HepG2 (cell line): ENCODE measurements around the gene SLC17A6. TPM values are rescaled to one million over a fixed set of nuclear protein-coding genes. Genes with fewer than 3 reads are reported as not detected.

Experiments used
- ATAC-seq: fragments of 200-7000 bp; cut with Tn5 transposase; 3 replicates; pipeline ENCODE4 v1.9.1; 2020; ENCODE audit warnings: mild to moderate bottlenecking, moderate library complexity
- BruUV-seq: library from RNA; stranded (reverse); fragments of 400-500 nt; replicated peaks from 2 replicates; lab custom pipeline; 2021; lab: Mats Ljungman, UMichigan
- CTCF ChIA-PET: fragments of 300-600 bp; formaldehyde crosslinking; extraction: SDS; loops from one replicate; lab custom pipeline; 2021; ENCODE audit warnings: low total read pairs, inconsistent platforms, low intra/inter-chr PET ratio; lab: Yijun Ruan, JAX
- POLR2A ChIA-PET: fragments of 350-600 bp; sonication (Branson Sonifier 250); formaldehyde crosslinking; loops from one replicate; lab custom pipeline; 2020; ENCODE audit warnings: antibody characterized with exemption, inconsistent platforms; lab: Yijun Ruan, JAX
- DNase-seq: peaks from one replicate; pipeline ENCODE4 v3.0.0-alpha.2; 2015; ENCODE audit warnings: low spot score
- FAIRE-seq: peaks from 3 replicates; lab custom pipeline; 2011; peaks lifted over from hg19 to GRCh38; lab: Jason Lieb, UNC
- H2AFZ ChIP-seq: one replicate; pipeline ENCODE4 v1.6.1; 2011; ENCODE audit warnings: low read length, inconsistent platforms
- H3K27ac ChIP-seq: fragments of 300-600 bp; 3 replicates; pipeline ENCODE4 v1.8.0; 2011; ENCODE audit warnings: mixed run types, mild to moderate bottlenecking, mixed read lengths, low read length, inconsistent platforms; ENCODE audit not compliant: insufficient read depth; ENCODE audit errors: extremely low read length
- H3K27me3 ChIP-seq, 2 experiments: fragments of 200-600 bp in 1 of 2; 2 replicates in 1 of 2; 3 replicates in 1 of 2; pipeline versions ENCODE4 v1.6.0 to v1.8.0; 2011; ENCODE audit warnings: low read length in 2 of 2, mild to moderate bottlenecking in 2 of 2, moderate library complexity in 2 of 2, inconsistent platforms in 1 of 2; ENCODE audit not compliant: insufficient read depth in 2 of 2, control insufficient read depth in 1 of 2
- H3K36me3 ChIP-seq, 2 experiments: fragments of 200-600 bp in 1 of 2; replicated peaks in 1 of 2; 2 replicates in 1 of 2; 3 replicates in 1 of 2; pipeline versions ENCODE4 v1.5.1 to v1.8.0; 2011; ENCODE audit warnings: low read length in 2 of 2, inconsistent platforms in 1 of 2; ENCODE audit not compliant: insufficient read depth in 2 of 2, control insufficient read depth in 1 of 2
- H3K4me1 ChIP-seq: 2 replicates; pipeline ENCODE4 v1.5.1; 2012; ENCODE audit warnings: low read length, inconsistent platforms; ENCODE audit not compliant: insufficient read depth
- H3K4me2 ChIP-seq: 2 replicates; pipeline ENCODE4 v1.6.0; 2011; ENCODE audit warnings: low read depth, low read length, inconsistent platforms
- H3K4me3 ChIP-seq, 3 experiments: fragments of 200-600 bp in 1 of 3; sonication (generic), shearing (Covaris generic) in 1 of 3; replicated peaks in 1 of 3; 2 replicates each; pipeline ENCODE4 v1.5.1; 2011 to 2016; ENCODE audit warnings: low read length in 3 of 3, inconsistent platforms in 2 of 3, low read depth in 2 of 3, mild to moderate bottlenecking in 2 of 3, control low read depth in 1 of 3, mixed read lengths in 1 of 3; ENCODE audit not compliant: insufficient read depth in 1 of 3
- H3K79me2 ChIP-seq: one replicate; pipeline ENCODE4 v1.6.1; 2011; ENCODE audit warnings: low read length, inconsistent platforms; ENCODE audit not compliant: insufficient read depth
- H3K9ac ChIP-seq: 2 replicates; pipeline ENCODE4 v1.6.0; 2011; ENCODE audit warnings: mild to moderate bottlenecking, low read depth, low read length, inconsistent platforms; ENCODE audit not compliant: insufficient read depth
- H3K9me3 ChIP-seq: 2 replicates; pipeline ENCODE4 v1.5.1; 2012; ENCODE audit warnings: mild to moderate bottlenecking, low read length
- H4K20me1 ChIP-seq: 2 replicates; pipeline ENCODE4 v1.6.0; 2011; ENCODE audit warnings: inconsistent platforms, mild to moderate bottlenecking, low read length, moderate library complexity; ENCODE audit not compliant: insufficient read depth
- BRD4 ChIP-seq: sonication (generic); formaldehyde crosslinking; IDR thresholded peaks from 2 replicates; pipeline ENCODE4 v1.4.0; 2020; ENCODE audit warnings: missing genetic modification reagents
- CEBPB ChIP-seq: IDR thresholded peaks from 2 replicates; pipeline ENCODE4 v1.6.1; 2011; ENCODE audit warnings: low read depth, low read length, improper control_type of control experiment, borderline replicate concordance
- TEAD3 ChIP-seq: optimal IDR thresholded peaks from 2 replicates; pipeline ENCODE3; 2016; ENCODE audit warnings: borderline replicate concordance
- ZNF44 ChIP-seq: sonication (generic); formaldehyde crosslinking; IDR thresholded peaks from 2 replicates; pipeline ENCODE4 v1.5.1; 2020; ENCODE audit warnings: mild to moderate bottlenecking, missing genetic modification reagents
- WGBS: methylation state at CpG from one replicate; pipeline ENCODE4 v1.1.6; 2017; ENCODE audit warnings: low lambda C conversion rate; 5-methylcytosine and 5-hydroxymethylcytosine counted together
- in situ Hi-C: cut with HindIII; loops from 2 replicates; pipeline ENCODE4 v1.10.0; 2017; ENCODE audit warnings: low pct_unique_long_range_greater_than_20kb; ENCODE audit not compliant: extremely low pct_ligation_motif_present
- intact Hi-C: fragments of 100-400 bp; cut with micrococcal nuclease; formaldehyde crosslinking; loops from one replicate; pipeline ENCODE4 v1.10.0; 2022; ENCODE audit not compliant: unreplicated experiment
- polyA plus RNA-seq, 8 experiments: library from polyadenylated mRNA; depleted of rRNA in 3 of 8; stranded (reverse) in 7 of 8; unstranded in 1 of 8; fragments of >200 nt; fragmentation: Illumina TruSeq in 4 of 8; extraction: Trizol in 4 of 8; gene quantifications; 2 replicates each; pipeline versions ENCODE4 v1.2.1 to v1.2.3, GENCODE V29; 2011 to 2016; ENCODE audit warnings: low read depth in 4 of 8, missing spikeins in 1 of 8, mixed read lengths in 1 of 8; ENCODE audit not compliant: insufficient read depth in 1 of 8
- total RNA-seq, 5 experiments: library from RNA; depleted of rRNA; stranded (reverse); fragments of >200 nt; fragmentation: Illumina TruSeq; extraction: Trizol; gene quantifications; 2 replicates each; pipeline ENCODE4 v1.2.3, GENCODE V29; 2016; ENCODE audit warnings: low read depth in 1 of 5
- TF ChIP-seq, protein P1 (sequence below): sonication (generic); formaldehyde crosslinking; IDR thresholded peaks from 2 replicates; pipeline ENCODE4 v1.5.1; 2020; ENCODE audit warnings: mild to moderate bottlenecking, missing genetic modification reagents, borderline replicate concordance
- TF ChIP-seq, protein P2 (sequence below): sonication (generic); formaldehyde crosslinking; IDR thresholded peaks from 2 replicates; pipeline ENCODE4 v1.5.1; 2020; ENCODE audit warnings: missing genetic modification reagents, mild to moderate bottlenecking, borderline replicate concordance

The SLC17A6 gene
- total and polyA plus RNA-seq, 2 of the 13 experiments (the other 11 are each of a cell fraction or from before 2014, with no cell fraction given), result not detected

DNA sequence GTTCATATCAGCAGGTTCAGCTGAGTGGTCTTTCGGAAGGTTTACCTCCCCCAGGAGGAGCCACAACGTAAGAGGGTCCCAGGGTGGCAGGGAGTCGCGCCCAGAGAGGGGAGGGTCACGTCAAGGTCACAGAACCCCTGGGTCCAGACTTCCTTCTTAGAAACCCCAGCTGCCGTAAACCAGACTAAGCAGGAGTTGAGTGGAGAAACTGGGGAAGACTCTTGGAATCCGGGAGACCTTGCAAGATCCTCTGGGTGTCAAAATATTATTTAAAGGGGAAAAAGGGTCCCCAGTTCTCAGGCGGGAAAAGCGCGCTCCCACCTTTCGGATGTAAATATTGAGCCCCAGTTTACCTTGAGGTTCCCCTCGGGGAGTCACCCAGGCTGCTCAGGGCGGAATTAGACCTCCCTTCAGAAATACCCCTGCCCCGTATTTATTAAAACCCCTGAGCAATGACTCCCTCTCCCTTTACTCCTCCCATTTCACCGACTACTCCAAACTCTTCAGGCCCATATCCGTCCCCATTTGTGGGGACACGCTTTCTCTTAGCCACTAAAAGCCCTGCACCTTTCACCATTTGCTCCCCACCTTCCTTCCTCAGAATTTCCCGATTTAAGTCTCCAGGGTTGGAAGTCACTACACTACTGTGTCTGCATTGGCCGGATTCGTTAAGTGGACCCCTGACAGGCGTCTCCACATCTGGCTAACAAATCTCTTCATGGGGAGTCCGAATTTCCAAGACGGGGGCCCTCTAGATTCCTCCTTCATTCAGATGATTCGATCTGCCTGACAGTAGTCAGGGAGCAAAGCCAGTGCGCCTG lies 4.2 kb downstream of the SLC17A6 start:
- no peak for FAIRE-seq
- Histone ChIP-seq H3K27me3 (peaks cover 10 to 44% of the 10 kb centered on the region in 2 experiments; a peak in 4 of 5 replicates), H3K36me3 (no peaks in the 10 kb centered on the region), H2AFZ (no peak overlapping the region), H3K9ac (no peak overlapping the region), H3K79me2 (no peaks in the 10 kb centered on the region), H4K20me1 (no peaks in the 10 kb centered on the region), H3K9me3 (no peaks in the 10 kb centered on the region), H3K4me1 (no peaks in the 10 kb centered on the region), H3K4me2 (no peak overlapping the region), H3K27ac (no peak overlapping the region), H3K4me3 (no peak overlapping the region)
- WGBS, result 12% methylated on average over 25 of the region's 25 CpGs
- ATAC-seq, result no peak
- intact Hi-C loops, result no loop called here
- BruUV-seq, result no TSS peak
- TF ChIP-seq CEBPB (no peak), TEAD3 (CRISPR knock-in tag) (no peak), BRD4 (CRISPR knock-in tag) (no peak), ZNF44 (no peak)
- TF ChIP-seq, protein P1, sequence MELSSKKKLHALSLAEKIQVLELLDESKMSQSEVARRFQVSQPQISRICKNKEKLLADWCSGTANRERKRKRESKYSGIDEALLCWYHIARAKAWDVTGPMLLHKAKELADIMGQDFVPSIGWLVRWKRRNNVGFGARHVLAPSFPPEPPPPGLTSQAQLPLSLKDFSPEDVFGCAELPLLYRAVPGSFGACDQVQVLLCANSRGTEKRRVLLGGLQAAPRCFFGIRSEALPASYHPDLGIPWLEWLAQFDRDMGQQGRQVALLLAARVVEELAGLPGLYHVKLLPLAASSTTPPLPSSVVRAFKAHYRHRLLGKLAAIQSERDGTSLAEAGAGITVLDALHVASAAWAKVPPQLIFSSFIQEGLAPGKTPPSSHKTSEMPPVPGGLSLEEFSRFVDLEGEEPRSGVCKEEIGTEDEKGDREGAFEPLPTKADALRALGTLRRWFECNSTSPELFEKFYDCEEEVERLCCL (CRISPR knock-in tag), result no peak
- TF ChIP-seq, protein P2, sequence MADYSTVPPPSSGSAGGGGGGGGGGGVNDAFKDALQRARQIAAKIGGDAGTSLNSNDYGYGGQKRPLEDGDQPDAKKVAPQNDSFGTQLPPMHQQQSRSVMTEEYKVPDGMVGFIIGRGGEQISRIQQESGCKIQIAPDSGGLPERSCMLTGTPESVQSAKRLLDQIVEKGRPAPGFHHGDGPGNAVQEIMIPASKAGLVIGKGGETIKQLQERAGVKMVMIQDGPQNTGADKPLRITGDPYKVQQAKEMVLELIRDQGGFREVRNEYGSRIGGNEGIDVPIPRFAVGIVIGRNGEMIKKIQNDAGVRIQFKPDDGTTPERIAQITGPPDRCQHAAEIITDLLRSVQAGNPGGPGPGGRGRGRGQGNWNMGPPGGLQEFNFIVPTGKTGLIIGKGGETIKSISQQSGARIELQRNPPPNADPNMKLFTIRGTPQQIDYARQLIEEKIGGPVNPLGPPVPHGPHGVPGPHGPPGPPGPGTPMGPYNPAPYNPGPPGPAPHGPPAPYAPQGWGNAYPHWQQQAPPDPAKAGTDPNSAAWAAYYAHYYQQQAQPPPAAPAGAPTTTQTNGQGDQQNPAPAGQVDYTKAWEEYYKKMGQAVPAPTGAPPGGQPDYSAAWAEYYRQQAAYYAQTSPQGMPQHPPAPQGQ (CRISPR knock-in tag), result no peak
- in situ Hi-C loops, result no loop called here
- no peak for DNase-seq
- CTCF ChIA-PET, result no interaction called here
- POLR2A ChIA-PET, result no interaction called here
